Panc1 (cell line): ENCODE data around the gene ZBTB14.

Experiments
- CTCF ChIP-seq: fragments of 450-650 bp; IDR thresholded peaks from 2 replicates; pipeline ENCODE4 v1.5.1; 2017; ENCODE audit warnings: mild to moderate bottlenecking
- POLR2AphosphoS5 ChIP-seq: IDR thresholded peaks from 2 replicates; pipeline ENCODE4 v1.6.1; 2012; ENCODE audit warnings: mild to moderate bottlenecking, low read depth, low read length, moderate library complexity
- REST ChIP-seq, 2 experiments: IDR thresholded peaks; 2 replicates each; pipeline ENCODE4 v1.6.1; 2011 to 2012; ENCODE audit warnings: low read depth in 2 of 2, control low read depth in 1 of 2, low read length in 1 of 2, mild to moderate bottlenecking in 1 of 2, moderate library complexity in 1 of 2; ENCODE audit not compliant: insufficient read depth in 1 of 2

GRCh38 chr18:5303636-5304035 lies 8.1 kb upstream of the ZBTB14 start:
- no peak for TF ChIP-seq CTCF
- TF ChIP-seq POLR2AphosphoS5, result no peak
- no peak for TF ChIP-seq REST (IDR thresholded peaks at IDR 0.05; ENCODE audit: insufficient read depth in 1 of 2, low read depth in 2 of 2, low read length in 1 of 2)
